AG10803 (cell line): ENCODE results near the gene TSTD2.
A peak's percentile ranks its signal among the peaks of the same experiment; 100 is the strongest.
"Not testable (repeated sequence)": the region's sequence is repeated elsewhere in the genome, so short reads cannot be mapped to it uniquely, and the experiment has no call there.

Experiments used
- DNase-seq: peaks from one replicate; pipeline ENCODE4 v3.0.0; 2010; ENCODE audit warnings: low read depth
- H3K4me3 ChIP-seq: 2 replicates; pipeline ENCODE4 v1.5.1; 2011; ENCODE audit warnings: mild to moderate bottlenecking, low read length, control low read depth
- CTCF ChIP-seq: conservative IDR thresholded peaks from 2 replicates; pipeline ENCODE4 v1.5.1; 2011; ENCODE audit warnings: mild to moderate bottlenecking, low read length, control low read depth, inconsistent platforms

TSTD2 gene

GRCh38 chr9:97599314-97599846, 33.8 kb downstream of the TSTD2 start:
- no peak for TF ChIP-seq CTCF
- DNase-seq: no peak
- H3K4me3 ChIP-seq: no peak overlapping the region

GRCh38 chr9:97598461-97599288, 34.5 kb downstream of the TSTD2 start:
- TF ChIP-seq CTCF: peak; percentile 98
- no peak overlapping the region for H3K4me3 ChIP-seq
- DNase-seq: peak; percentile 83

GRCh38 chr9:97596906-97597305, 36.3 kb downstream of the TSTD2 start:
- no peak for DNase-seq
- no peak for TF ChIP-seq CTCF
- H3K4me3 ChIP-seq: no peak overlapping the region

GRCh38 chr9:97594381-97594921, 38.7 kb downstream of the TSTD2 start:
- H3K4me3 ChIP-seq: no peak overlapping the region
- no peak for DNase-seq
- TF ChIP-seq CTCF: no peak

- H3K4me3 ChIP-seq: no peak overlapping the region
- TF ChIP-seq CTCF: no peak
Measured at GRCh38 chr9:97593960-97594359, 39.2 kb downstream of the TSTD2 start.

GRCh38 chr9:97592126-97592525, 41.0 kb downstream of the TSTD2 start:
- no peak for DNase-seq
- no peak for TF ChIP-seq CTCF
- no peak overlapping the region for H3K4me3 ChIP-seq

More at GRCh38 chr9:97593960-97594359, 39.2 kb downstream of the TSTD2 start:
- no peak for DNase-seq

- no peak for DNase-seq
- TF ChIP-seq CTCF: no peak
- H3K4me3 ChIP-seq: no peak overlapping the region
Measured at GRCh38 chr9:97591535-97591934, 41.6 kb downstream of the TSTD2 start.

GRCh38 chr9:97586909-97587308, 46.3 kb downstream of the TSTD2 start:
- DNase-seq, H3K4me3 ChIP-seq: not testable (repeated sequence)

GRCh38 chr9:97584778-97585177, 48.4 kb downstream of the TSTD2 start:
- H3K4me3 ChIP-seq, DNase-seq: not testable (repeated sequence)

- not testable (repeated sequence) for DNase-seq, H3K4me3 ChIP-seq
Measured at GRCh38 chr9:97581590-97581989, 51.6 kb downstream of the TSTD2 start.
